ENCODE data around the gene UCKL1.

UCKL1 gene

DNA sequence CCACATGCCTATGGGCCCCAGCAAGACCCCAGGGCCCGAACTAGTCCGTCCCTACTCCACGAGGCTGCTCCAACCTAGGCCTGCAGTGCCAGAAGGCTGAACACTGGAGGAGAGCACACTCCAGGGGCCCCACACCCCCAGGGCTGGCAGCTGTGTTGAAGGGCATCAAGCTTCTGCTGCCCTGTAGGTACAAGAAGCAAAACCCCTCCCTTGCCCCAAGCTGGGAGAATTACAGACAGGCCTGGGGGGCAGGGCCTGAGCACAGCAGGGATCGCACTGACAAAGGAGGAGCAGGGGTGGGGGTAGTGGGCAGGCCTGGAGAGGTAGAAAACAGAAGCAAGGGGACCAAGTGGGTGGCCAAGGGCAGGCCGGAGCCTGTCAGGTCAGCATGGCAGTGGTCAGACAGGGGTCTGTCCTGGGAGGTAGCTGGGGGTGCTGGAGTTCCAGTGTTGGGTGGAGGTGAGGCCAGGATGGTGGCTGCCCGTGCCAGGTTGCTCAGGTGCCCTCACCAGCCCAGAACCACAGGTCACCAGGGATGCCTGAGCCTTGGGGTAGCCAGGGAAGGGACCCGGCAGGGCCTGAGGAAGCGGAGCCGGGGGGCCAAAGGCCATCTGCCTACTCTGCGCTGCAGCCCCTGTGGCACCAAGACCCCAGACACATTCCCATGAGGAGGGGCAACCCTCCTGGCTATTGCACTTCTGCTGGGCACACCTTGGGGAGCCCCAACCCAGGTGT lies 2.9 kb upstream of the UCKL1 start:
- DNase-seq (ENCODE audit: low read depth in 2 of 2), result no peak

- DNase-seq (ENCODE audit: low read depth in 2 of 2), result no peak
Observed at GRCh38 chr20:63958471-63958870, 2.3 kb upstream of the UCKL1 start.

DNA sequence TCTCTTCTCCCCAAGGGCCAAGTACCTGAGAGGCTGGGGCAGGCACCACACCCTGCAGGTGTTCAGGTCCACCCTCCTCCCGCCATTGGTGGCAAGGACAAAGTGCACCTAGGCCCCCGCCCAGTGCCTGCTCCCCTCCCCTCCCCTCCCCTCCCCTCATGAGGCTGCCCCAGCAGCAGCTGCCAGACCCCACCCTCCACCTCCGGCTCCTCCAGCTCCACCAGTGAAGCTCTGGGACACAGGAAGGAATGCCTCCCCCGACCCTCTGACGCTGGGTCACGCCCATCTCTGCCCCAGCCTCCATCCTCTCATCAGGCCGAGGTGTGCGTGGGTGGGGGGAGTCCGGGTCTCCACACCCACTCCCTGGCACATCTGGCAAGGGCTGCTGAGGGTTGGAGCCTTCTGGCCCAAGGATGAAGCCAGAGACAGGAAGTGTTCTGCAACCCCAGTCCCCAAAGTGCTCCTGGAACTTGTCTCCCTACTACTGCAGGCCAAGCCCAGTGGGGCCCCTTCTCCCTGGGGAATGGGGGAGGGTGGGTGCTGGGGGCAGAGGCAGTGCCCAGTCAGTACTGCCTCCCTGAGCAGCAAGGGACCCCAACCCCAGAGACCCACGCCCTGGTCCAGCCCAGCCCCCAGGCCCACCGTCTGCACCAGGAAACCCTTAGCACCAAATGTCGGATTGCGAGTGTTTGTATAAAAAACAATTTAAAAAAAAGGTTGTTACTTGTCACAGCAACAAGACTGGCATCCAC lies 1.6 kb upstream of the UCKL1 start:
- peak in 1 of 2 donors; percentile 44 for DNase-seq (ENCODE audit: low read depth in 2 of 2)

DNA sequence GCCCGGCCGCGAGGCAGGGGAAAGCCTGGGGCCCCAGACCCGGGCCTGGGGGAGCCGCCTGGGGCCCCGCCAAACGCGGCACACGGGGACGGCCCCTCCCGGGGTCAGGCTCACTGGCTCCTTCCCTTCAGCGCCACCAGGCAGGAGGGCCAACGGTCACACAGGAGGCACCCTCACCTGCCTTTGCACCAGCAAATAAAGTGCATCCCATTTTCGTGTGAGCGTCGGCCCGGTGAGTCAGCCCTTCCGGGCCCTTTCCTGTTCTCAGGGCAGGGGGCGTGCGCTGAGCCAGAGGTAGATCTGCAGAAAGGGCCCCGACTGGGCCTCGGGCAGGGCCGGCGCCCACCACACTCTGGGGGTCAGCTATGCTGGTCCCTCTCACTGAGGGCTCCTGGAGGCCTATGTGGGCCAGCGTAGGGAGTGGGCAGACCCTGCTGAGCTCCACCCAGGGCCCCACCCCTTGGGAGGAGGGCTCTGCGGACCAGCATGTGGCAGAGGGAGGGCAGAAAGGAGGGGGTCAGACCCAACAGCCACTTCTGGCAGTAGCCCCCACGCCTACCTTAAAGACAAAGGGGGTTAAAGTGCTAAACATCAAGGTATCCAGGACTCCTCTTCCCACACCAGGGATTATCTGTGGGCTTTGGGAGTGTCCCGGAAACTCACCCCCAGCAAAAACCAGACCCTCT lies 931 bp upstream of the UCKL1 start:
- DNase-seq (ENCODE audit: low read depth in 2 of 2), result peak; percentile 51 to 60

DNA sequence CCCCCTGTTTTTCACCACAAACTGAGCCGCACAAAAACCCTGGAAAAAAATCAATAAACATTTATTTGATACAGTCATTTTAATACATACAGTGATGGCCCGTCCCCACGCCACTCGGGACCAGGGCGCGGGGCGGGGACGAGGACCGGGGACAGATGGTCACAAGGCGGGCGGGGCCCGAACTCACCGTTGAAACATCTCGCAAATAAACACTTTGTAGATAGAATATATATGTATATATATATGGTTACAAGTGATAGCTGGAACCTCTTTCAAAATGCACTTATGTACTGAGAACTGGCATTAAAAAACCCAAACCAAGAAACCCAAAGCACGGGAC lies 418 bp upstream of the UCKL1 start:
- DNase-seq (ENCODE audit: low read depth in 2 of 2), result no peak

GRCh38 chr20:63955281-63955826 lies 862 bp downstream of the UCKL1 start:
- no peak for DNase-seq (ENCODE audit: low read depth in 2 of 2)

- DNase-seq (ENCODE audit: low read depth in 2 of 2), result no peak
Observed at GRCh38 chr20:63953764-63954429, 2.3 kb downstream of the UCKL1 start.

DNA sequence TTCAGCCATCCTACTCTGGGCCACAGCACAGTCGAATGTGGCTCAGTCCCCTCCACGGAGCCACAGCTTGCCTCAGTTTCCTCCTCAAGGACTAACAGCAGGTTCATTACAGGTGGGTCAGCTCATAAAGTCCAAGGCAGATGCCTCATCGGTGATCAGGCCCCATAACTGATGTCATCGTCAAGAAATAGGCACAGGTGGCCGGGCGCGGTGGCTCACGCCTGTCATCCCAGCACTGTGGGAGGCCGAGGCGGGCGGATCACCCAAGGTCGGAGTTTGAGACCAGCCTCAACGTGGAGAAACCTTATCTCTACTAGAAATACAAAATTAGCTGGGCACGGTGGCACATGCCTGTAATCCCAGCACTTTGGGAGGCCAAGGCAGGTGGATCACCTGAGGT lies 3.4 kb downstream of the UCKL1 start:
- no peak for DNase-seq (ENCODE audit: low read depth in 2 of 2)

GRCh38 chr20:63952210-63952535 lies 4.0 kb downstream of the UCKL1 start:
- no peak for DNase-seq (ENCODE audit: low read depth in 2 of 2)

DNA sequence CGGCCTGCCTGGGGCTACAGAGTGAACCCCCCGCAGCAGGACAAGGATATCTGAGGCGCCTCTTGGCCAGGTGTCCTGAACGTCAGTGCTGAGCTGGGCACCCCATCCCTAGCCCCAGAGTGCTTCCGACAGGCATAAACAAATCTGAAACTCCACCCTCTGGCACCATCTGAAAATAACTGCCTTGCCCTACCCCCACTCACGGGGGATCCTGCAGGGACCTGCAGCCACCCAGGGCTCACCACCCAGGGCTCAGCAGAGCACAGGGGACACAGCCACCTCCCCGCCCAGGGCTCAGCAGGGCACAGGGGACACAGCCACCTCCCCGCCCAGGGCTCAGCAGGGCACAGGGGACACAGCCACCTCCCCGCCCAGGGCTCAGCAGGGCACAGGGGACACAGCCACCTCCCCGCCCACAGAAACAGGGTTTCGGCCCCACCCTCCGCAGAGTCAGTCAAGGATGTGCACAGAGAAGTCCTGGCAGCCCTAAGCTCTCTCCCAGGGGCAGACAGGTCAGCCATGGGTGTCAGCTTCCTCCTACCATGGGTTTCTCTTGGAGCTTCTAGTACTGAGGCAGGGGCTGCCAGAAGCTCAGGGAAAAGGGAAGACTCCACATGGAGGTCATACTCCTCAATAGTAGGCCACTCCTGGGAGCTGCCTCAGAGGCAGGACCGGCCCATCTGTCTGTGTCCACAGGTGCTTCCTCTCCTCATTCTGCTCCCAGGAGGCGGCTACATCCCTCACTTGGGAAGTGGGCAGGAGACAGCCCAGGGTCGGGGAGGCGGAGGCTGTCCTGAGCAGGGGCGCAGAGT lies 4.6 kb downstream of the UCKL1 start:
- no peak for DNase-seq (ENCODE audit: low read depth in 2 of 2)

- DNase-seq (ENCODE audit: low read depth in 2 of 2), result no peak
Observed at GRCh38 chr20:63950701-63951397, 5.4 kb downstream of the UCKL1 start.

DNA sequence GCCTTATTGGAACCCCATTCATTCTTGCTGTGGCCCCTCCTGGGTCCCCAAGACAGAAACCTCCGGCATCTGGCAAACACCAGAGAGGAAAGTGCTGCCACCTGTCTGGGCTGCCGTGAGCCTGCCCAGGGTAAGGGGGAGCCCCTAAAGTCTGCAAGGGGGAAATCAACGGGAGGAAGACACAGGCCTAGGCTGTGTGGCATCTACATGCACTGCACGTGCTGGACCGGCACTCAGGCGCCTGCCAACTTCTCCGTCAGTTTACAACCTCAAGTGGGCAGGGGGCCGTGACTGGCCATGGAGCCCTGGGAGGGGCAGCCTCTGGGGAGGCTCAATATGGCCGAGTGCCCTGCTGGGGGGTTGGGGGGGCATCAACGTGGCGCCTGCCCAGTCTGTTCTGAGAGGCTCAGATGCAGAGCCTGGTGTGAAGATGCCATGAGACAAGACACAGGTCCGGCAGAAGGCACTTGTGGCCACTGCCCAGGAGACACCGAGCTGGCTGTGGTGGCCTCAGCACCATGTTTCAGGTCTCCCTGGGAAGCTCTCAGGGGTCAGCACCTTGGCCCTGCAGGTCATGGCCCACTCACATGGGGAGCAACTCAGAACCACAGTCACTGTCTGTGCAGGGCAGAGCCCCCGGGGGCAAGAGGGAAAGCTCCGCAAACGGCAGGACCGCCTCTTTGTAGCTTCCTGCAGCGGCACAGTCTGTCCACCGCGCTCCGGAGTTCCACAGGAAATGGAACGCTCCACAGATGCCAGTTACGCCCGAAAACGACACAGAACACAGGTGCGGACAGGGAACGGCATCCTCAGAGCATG lies 8.4 kb downstream of the UCKL1 start:
- DNase-seq (ENCODE audit: low read depth in 2 of 2), result no peak

DNA sequence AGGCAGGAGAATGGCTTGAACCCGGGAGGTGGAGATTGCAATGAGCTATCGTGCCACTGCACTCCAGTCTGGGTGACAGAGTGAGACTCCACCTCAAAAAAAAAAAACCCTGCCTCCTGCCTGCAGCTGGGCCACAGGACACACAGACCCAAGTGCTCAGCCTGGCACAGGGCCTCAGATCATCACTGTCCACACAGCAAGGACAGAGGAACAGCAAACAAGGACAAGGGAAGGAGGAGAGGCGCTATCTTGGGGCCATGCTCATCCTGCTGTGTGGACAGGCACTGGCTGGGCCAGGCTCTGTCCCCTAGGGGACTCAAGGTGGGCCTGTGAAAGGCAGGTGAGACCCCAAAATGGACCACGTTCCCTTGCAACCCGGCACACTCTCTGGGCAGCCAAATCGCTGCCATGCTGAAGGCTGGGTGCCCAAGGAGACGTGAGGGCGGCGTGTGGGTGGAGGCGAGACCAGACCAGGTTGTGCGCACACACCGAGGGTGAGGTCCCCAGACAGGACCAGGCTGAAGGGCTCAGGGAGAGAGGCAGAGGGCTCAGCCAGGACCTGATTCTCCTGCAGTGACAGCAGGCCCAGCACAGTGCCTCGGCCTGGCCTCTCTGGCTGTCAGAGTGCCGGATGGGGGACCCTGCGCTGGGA lies 9.1 kb downstream of the UCKL1 start:
- no peak for DNase-seq (ENCODE audit: low read depth in 2 of 2)

DNA sequence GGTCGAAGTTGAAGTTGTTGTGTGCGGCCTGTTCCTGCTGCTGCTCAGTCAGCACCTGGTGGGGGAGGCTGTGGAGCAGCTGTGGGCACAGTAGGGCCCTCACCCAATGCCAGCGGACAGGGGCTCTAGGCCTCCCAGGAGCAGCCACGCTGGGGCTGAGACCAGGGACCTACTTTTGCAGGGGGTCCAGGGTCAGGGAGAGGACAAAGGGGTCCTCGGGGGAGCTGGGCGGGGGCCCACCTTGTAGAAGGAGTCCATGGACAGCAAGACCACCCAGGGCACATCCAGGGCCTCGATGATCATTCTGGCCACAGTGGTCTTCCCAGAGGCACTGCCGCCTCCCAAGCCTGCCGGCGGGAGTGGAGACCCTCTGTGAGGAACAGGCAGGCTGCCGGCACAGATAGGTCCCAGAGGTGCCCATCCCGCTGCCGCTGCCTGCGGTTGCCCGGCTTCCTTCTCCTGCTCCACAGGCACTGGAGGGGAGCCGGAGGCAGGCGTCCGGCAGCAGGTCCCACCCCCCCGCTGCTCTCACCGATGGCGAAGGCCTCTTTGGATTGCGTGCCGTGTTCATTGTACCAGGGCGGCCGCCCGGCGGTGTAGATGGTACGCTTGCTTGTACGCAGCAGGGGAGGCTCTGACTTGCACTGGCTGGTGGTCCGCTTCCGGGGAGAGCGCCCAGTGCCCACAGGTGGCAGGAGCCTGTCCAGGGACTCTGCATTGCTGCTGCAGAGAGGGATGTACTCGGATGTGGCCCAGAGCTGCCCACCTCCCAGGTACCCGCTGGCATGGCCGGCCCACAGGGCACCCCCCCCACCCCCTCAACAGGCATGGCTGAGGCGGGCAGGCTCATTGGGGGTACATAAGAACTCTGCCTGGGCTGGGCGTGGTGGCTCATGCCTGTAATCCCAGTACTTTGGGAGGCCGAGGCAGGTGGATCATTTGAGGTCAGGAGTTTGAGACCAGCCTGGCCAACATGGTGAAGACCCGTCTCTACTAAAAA lies 10.0 kb downstream of the UCKL1 start:
- DNase-seq (ENCODE audit: low read depth in 2 of 2), result no peak

GRCh38 chr20:63945031-63945658 lies 11.1 kb downstream of the UCKL1 start:
- DNase-seq (ENCODE audit: low read depth in 2 of 2), result no peak

GRCh38 chr20:63944078-63944941 lies 11.9 kb downstream of the UCKL1 start:
- no peak for DNase-seq (ENCODE audit: low read depth in 2 of 2)

GRCh38 chr20:63943808-63944077 lies 12.5 kb downstream of the UCKL1 start:
- no peak for DNase-seq (ENCODE audit: low read depth in 2 of 2)
